ENCODE results near the gene C2orf80.

The C2orf80 gene

GRCh38 chr2:208175840-208176153 is 14.0 kb downstream of the C2orf80 start:
- Histone ChIP-seq H3K27me3 (ENCODE audit: insufficient read depth, low read depth) (no peaks in the 10 kb centered on the region), H3K9ac (no peak overlapping the region), H3K4me3 (IDR thresholded peaks at IDR 0.05; ENCODE audit: insufficient read depth, low read depth, low read length) (no peak overlapping the region), H3K4me2 (no peak overlapping the region), H3K36me3 (ENCODE audit: insufficient read depth) (no peaks in the 10 kb centered on the region), H3K4me1 (ENCODE audit: low read depth, poor library complexity, severe bottlenecking) (no peaks in the 10 kb centered on the region), H4K20me1 (ENCODE audit: insufficient read depth) (no peaks in the 10 kb centered on the region), H3K79me2 (ENCODE audit: insufficient read depth, low read depth) (no peaks in the 10 kb centered on the region), H3K27ac (no peak overlapping the region), H2AFZ (ENCODE audit: low read depth) (peak overlapping the region; percentile 15; the same call in 1 of the 2 replicates)
- TF ChIP-seq CTCF (conservative IDR thresholded peaks at IDR 0.05; ENCODE audit: low read depth, low read length) = no peak

- Histone ChIP-seq H4K20me1 (ENCODE audit: insufficient read depth) (no peaks in the 10 kb centered on the region), H3K79me2 (ENCODE audit: insufficient read depth, low read depth) (no peaks in the 10 kb centered on the region), H3K4me1 (ENCODE audit: low read depth, poor library complexity, severe bottlenecking) (no peaks in the 10 kb centered on the region), H3K4me3 (IDR thresholded peaks at IDR 0.05; ENCODE audit: insufficient read depth, low read depth, low read length) (no peak overlapping the region), H3K9ac (no peak overlapping the region), H3K4me2 (no peak overlapping the region), H3K27ac (no peak overlapping the region), H3K36me3 (ENCODE audit: insufficient read depth) (no peaks in the 10 kb centered on the region), H2AFZ (ENCODE audit: low read depth) (peak overlapping the region; percentile 15; the same call in 1 of the 2 replicates), H3K27me3 (ENCODE audit: insufficient read depth, low read depth) (no peaks in the 10 kb centered on the region)
- peak; percentile 80 for TF ChIP-seq CTCF (conservative IDR thresholded peaks at IDR 0.05; ENCODE audit: low read depth, low read length)
Observed at GRCh38 chr2:208175069-208175839, 14.6 kb downstream of the C2orf80 start.

GRCh38 chr2:208174144-208174543 is 15.7 kb downstream of the C2orf80 start:
- H3K4me3 ChIP-seq (IDR thresholded peaks at IDR 0.05; ENCODE audit: insufficient read depth, low read depth, low read length) = no peak overlapping the region
- no peaks in the 10 kb centered on the region for H4K20me1 ChIP-seq (ENCODE audit: insufficient read depth)
- H3K27me3 ChIP-seq (ENCODE audit: insufficient read depth, low read depth) = no peaks in the 10 kb centered on the region
- H3K4me1 ChIP-seq (ENCODE audit: low read depth, poor library complexity, severe bottlenecking) = no peaks in the 10 kb centered on the region
- TF ChIP-seq CTCF (conservative IDR thresholded peaks at IDR 0.05; ENCODE audit: low read depth, low read length) = no peak
- H3K27ac ChIP-seq = no peak overlapping the region
- no peaks in the 10 kb centered on the region for H3K36me3 ChIP-seq (ENCODE audit: insufficient read depth)
- no peaks in the 10 kb centered on the region for H3K79me2 ChIP-seq (ENCODE audit: insufficient read depth, low read depth)
- H2AFZ ChIP-seq (ENCODE audit: low read depth) = no peak overlapping the region
- H3K9ac ChIP-seq = no peak overlapping the region
- no peak overlapping the region for H3K4me2 ChIP-seq

- Histone ChIP-seq H3K9ac (no peak overlapping the region), H3K27ac (no peak overlapping the region), H3K79me2 (ENCODE audit: insufficient read depth, low read depth) (no peaks in the 10 kb centered on the region), H3K4me1 (ENCODE audit: low read depth, poor library complexity, severe bottlenecking) (no peaks in the 10 kb centered on the region), H3K36me3 (ENCODE audit: insufficient read depth) (no peaks in the 10 kb centered on the region), H3K4me2 (no peak overlapping the region), H3K27me3 (ENCODE audit: insufficient read depth, low read depth) (no peaks in the 10 kb centered on the region), H3K4me3 (IDR thresholded peaks at IDR 0.05; ENCODE audit: insufficient read depth, low read depth, low read length) (no peak overlapping the region), H2AFZ (ENCODE audit: low read depth) (no peak overlapping the region), H4K20me1 (ENCODE audit: insufficient read depth) (no peaks in the 10 kb centered on the region)
- TF ChIP-seq CTCF (conservative IDR thresholded peaks at IDR 0.05; ENCODE audit: low read depth, low read length) = no peak
Observed at GRCh38 chr2:208172125-208172524, 17.7 kb downstream of the C2orf80 start.

All from KMS-11 (cell line).